ENCODE data around the gene NFIX.
"Not testable (repeated sequence)": the region's sequence is repeated elsewhere in the genome, so short reads cannot be mapped to it uniquely, and the experiment has no call there.

NFIX gene

DNA sequence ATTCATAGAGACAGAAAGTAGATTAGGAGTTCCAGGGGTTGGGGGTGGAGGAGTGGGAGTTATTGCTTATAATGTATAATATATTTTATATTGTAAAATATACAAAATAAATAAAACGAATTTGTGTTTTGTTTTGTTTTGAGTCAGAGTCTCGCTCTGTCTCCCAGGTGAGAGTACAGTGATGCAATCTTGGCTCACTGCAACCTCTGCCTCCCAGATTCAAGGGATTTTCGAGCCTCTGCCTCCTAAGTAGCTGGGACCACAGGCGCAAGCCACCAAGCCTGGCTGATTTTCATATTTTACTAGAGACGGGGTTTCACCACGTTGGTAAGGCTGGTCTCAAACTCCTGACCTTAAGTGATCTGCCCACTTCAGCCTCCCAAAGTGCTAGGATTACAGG is 35.8 kb upstream of the NFIX start:
- DNase-seq: no peak

DNA sequence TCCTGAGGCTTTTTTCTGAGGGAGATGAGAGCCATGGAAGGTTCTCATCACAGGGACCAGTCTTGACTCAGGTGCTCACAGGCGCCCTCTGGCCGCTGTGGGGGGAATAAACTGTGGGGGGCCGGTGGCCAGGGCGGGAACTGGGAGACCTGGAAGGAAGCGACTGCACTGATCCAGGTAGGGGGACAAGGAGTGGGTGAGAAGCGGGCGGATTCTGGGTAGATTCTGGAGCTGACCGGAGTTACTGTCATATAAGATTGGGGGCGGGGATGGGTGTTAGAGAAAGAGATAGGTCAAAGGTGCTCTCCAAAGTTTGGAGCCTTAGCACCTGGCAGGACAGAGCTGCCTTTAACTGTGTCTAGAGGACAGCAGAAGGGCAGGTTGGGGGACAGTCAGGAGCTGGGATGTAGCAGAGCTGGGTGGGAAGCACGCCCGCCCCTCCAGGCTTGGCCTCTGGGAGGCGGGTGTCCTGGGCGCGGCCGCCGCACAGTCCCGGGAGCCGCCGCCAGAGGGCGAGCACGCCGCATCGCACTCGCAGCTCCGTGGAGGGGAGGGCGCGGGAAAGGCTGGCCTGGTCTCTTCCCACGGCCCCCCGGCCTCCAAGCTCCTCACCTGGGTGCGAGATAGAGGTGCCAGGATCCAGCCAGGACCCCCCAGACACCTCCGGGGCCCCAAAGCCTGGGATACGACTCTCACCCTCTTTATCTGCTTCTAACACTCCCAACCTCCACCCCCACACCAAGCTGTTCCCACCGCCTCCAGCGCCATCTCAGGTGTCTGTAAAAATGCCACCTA is 30.1 kb upstream of the NFIX start:
- peak; percentile 48 for DNase-seq

DNA sequence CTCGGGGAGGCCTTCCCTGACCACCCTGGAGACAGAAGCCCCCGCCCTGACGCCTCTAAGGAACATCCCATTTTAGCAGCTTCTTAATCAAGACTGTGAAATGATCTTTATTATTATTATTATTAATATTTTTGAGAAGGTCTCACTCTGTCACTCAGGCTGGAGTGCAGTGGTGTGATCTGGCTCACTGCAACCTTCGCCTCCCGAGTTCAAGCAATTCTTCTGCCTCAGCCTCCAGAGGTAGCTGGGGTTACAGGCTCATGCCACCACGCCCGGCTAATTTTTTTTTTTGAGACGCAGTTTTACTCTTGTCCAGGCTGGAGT is 29.5 kb upstream of the NFIX start:
- DNase-seq: no peak

- no peak for DNase-seq
Measured at GRCh38 chr19:12967907-12968306, 27.4 kb upstream of the NFIX start.

DNA sequence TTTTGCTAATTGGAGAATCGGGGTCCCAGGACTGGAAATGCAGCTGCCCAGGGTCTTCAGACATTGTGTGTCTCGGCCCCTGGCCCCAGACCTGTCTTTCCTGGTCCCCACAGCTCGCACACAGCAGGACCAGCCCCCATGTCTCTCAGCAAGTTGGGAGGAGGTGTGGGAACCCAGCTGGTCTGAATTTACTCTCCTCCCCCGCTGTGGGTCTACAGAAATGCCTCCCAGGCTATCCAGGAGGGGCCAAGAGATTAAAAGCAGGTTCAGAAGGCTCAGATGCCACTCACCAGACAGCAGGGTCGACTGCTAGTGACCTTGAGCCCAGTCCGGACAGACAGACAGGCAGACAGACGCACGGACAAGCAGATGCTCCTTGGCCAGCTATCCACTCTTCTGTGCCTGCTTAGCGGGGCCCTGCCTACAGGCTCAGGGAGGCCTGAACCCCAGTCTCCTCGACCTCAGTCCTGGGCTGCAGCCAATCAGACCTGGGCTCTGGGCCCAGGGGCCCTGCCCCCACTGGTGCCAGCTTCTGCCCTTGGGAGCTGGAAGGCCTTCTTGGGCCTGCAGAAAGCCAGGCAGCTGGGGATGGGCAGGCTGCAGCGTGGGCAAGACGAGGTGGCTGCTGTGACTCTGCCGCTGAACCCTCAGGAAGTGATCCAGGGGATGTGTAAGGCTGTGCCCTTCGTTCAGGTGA is 25.8 kb upstream of the NFIX start, which contains the start of gene DAND5:
DAND5 (plus strand) TSS at position 285 of the 697 bp plus-strand sequence; CDS start at position 370, 85 bp downstream.
- DNase-seq: peak; percentile 16

- DNase-seq: no peak
Measured at GRCh38 chr19:12970070-12970820, 25.0 kb upstream of the NFIX start.

- DNase-seq: no peak
Measured at GRCh38 chr19:12973236-12973635, 22.0 kb upstream of the NFIX start.

DNA sequence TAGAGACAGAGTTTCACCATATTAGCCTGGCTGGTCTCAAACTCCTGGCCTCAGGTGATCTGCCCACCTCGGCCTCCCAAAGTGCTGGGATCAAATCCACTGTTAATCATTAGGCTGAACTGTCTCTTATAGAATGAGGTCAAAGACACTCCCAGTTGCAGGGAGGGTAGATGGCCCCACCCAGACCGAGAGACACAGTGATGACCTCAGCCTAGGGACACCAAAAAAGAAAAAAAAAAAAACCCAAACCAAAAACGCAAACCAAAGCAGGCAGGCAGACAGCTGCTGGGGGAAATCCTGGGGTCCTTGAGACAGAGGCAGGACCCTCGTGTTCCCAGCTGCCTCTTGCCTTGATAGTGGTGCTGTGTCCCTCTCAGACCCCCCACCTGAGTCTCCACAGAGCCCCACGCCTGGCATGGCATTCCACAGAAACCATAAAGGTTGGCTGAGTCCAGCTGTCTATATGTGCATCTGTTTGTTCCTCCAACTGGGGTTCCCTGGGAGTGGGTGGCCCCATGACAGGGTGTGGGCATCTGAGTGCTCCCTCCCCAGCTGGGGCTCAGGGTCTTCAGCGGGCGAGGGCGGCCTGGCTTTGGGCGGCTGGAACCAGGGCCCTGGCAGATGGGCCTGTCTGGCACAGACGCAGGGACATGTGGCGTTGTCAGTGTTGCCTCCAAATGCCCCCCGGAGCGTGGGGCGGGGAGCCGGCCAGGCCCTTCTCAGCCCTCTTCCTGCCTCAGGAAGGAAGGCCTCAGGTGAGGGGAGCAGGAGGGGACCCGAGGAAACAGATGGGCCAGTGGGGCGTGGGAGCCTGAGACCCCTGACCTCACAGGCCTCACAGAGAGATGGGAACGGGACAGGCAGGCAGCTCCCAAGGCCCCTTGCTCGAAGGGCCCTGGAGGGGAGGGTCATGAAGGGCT is 20.7 kb upstream of the NFIX start:
- no peak for DNase-seq

- no peak for DNase-seq
Measured at GRCh38 chr19:12975221-12975741, 20.0 kb upstream of the NFIX start.

- not testable (repeated sequence) for DNase-seq
Measured at GRCh38 chr19:12976109-12976508, 19.2 kb upstream of the NFIX start.

DNA sequence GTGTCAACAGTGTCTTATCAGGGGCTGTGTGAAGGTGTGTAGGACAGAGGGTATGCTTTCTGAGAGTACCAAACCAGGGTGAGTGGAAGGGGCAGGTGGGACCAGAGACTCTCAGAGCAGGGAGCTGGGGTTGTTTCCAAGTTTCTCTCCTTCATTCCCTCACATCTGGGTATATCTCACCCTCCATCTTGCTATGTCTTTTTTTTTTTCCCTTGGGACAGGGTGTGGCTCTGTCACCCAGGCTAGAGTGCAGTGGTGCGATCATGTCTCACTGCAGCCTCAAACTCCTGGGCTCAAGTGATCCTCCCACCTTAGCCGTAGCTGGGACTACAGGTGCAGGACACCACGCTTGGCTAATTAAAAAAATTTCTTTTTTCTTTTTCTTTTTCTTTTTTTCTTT is 15.3 kb upstream of the NFIX start:
- no peak for DNase-seq

DNA sequence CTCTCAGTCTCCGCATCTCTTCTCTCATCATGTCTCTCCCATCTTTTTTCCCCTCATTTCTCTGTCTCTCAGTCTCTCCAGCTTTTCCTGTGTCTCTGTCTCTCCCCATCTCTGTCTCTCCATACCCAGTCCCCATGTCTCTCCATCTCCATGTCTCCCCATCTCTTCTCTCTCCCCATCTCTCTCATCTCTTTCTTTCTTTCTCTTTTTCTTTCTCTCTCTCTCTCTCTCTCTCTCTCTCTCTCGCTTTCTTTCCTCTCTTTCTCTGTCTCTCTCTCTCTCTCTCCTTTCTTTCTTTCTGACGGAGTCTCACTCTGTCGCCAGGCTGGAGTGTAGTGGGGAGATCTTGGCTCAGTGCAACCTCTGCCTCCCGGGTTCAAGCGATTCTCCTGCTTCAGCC is 12.6 kb upstream of the NFIX start:
- DNase-seq: no peak

DNA sequence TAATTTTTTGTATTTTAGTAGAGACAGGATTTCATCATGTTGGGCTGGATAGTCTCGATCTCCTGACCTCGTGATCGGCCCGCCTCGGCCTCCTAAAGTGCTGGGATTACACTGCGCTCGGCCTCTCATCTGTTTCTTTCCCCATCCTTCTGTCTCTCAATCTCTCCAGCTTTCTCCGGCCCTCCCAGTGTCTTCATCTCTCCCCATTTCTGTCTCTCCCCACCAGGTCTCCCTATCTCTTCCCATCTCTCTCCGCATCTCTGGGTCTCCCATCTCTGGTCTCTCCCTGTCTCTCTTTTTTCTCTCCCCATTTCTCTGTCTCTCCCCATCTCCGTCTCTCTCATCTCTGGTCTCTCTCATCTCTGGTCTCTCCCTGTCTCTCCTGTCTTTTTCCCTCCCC is 12.2 kb upstream of the NFIX start:
- no peak for DNase-seq

DNA sequence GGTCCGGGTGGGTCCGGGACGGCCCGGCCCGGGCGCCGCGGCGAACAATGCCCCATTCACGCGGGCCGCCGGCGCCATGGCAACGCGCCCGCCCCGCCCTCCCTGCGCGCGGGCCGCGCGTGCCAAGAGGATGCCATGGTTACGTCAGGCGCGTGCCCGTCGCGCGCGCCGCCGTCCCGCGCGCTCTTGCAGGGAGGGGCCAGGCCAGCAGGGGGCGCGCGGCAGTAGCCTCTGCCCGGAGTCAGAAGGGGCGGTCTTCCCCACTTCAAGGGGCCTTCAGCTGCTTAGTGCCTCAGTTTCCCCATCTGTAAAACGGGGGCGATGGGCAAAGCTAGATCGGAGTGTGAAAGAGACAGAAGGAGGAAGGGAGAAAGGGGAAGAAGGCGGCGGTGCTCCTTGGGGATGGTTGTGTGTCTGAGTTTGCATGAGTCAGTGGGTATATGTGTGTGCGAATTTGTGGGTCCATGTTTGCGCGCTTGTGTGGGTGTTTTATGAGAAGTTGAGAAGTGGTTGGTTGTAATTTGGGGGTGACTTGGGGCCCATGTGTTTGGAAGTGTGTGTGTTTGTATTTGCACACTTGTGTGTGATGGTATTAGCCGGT is 11.6 kb upstream of the NFIX start:
- DNase-seq: peak; percentile 54

- DNase-seq: no peak
Measured at GRCh38 chr19:12984143-12984627, 11.1 kb upstream of the NFIX start.

- DNase-seq: no peak
Measured at GRCh38 chr19:12984683-12985048, 10.6 kb upstream of the NFIX start.

GRCh38 chr19:12985049-12985776 is 10.1 kb upstream of the NFIX start:
- DNase-seq: no peak

DNA sequence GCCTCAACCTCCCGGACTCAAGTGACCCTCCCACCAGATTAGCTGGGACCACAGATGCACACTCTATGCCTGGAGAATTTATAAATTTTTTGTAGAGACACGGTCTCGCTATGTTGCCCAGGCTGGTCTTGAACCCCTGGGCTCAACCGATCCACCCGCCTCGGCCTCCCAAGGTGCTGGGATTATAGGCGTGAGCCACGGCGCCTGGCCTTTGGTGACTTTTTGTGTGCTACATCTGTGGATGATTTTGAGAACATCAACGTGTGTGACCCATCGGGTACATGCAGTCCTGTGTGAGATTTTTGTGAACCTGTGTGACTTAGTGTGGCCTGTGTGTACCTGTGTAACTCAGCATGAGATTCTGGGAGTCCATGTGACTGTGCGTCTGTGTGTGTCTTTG is 8.5 kb upstream of the NFIX start:
- no peak for DNase-seq

DNA sequence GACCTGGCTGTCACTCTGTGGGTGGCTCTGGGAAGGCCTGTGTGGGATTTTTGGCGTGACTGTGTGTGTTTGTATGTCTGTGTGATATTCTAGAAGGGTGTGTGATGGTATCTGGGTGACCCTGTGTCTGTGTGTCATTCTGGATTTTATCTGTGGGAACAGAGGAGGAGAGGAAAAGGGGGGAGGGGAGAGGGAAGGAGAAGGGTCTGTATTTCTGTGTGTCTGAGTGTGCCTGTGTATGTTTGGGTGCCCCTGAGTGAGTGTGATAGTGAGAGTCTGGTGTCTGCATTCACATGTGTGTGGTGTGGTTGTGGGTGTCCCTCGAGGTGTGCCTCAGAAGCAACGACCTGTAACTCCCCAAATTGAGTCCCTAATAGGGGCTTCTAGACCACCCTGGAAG is 8.1 kb upstream of the NFIX start:
- DNase-seq: no peak

DNA sequence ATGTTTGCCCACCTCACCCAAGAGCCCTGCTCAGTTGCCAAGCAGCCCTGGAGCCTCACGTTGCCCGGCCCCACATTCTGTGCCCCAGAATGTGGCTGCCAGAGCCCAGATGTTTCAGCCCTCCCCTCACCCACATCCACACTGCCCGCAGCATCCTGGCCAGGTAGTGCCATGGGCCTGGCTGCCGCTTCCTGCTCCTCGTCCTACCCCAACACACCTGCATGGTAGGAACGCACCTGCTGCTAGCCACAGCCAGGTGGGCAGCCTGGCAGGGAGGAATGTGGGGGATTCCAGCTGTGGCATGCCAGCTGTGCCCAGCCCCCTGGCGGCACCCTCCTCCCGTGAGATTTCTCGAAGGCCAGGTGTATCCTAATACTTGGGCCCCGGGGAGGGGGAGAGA is 7.5 kb upstream of the NFIX start:
- DNase-seq: no peak

DNA sequence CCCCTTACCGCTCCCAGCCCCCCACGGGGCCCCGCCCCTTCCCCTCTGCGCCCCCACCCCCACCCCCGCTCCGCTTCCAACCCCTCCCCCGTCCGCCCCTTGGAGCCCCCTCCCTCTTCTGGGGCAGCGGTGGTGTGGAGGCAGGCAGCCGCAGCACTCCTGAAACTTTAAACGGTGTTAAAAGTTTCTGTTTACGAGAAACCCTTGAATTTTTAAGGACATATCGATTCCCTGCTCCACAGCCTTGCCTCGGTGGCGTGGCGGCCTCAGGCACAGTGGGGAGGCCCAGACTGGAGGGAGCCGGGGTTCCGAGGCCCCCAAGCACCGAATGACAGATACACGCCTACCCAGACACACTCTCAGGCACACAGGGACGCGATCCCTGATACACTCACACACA is 4.8 kb upstream of the NFIX start:
- DNase-seq: no peak

Data from NCI-H226 (cell line).